OCI-LY1 (cell line): ENCODE data around the gene HBP1.

Experiments
- H2AFZ ChIP-seq: fragments of 200-600 bp; sonication (generic), shearing (Covaris generic); 2 replicates; pipeline ENCODE4 v1.6.0; 2014; ENCODE audit warnings: antibody characterized with exemption, mild to moderate bottlenecking, low read length
- H3F3A ChIP-seq: fragments of 200-600 bp; sonication (generic), shearing (Covaris generic); 2 replicates; pipeline ENCODE4 v1.6.0; 2014; ENCODE audit warnings: mild to moderate bottlenecking, antibody characterized with exemption, low read length, moderate library complexity; ENCODE audit not compliant: insufficient read depth
- H3K27ac ChIP-seq: fragments of 200-600 bp; sonication (generic); 2 replicates; pipeline ENCODE4 v1.5.1; 2014; ENCODE audit warnings: low read length, mixed run types, mild to moderate bottlenecking, low read depth; ENCODE audit not compliant: poor library complexity, severe bottlenecking
- H3K27me3 ChIP-seq: fragments of 200-600 bp; sonication (generic); 2 replicates; pipeline ENCODE4 v1.6.0; 2014; ENCODE audit warnings: antibody characterized with exemption, mild to moderate bottlenecking, low read length, moderate library complexity; ENCODE audit not compliant: insufficient read depth
- H3K36me3 ChIP-seq: fragments of 200-600 bp; sonication (generic); 2 replicates; pipeline ENCODE4 v1.6.1; 2014; ENCODE audit warnings: mild to moderate bottlenecking, antibody characterized with exemption, low read length, moderate library complexity, mixed read lengths; ENCODE audit not compliant: insufficient read depth
- H3K4me1 ChIP-seq: fragments of 200-600 bp; sonication (generic); 2 replicates; pipeline ENCODE4 v1.5.1; 2014; ENCODE audit warnings: mild to moderate bottlenecking, low read length, moderate library complexity; ENCODE audit not compliant: insufficient read depth, severe bottlenecking
- H3K4me2 ChIP-seq: fragments of 200-600 bp; sonication (generic), shearing (Covaris generic); 2 replicates; pipeline ENCODE4 v1.6.1; 2014; ENCODE audit warnings: low read length
- H3K4me3 ChIP-seq: fragments of 200-600 bp; sonication (generic); 2 replicates; pipeline ENCODE4 v1.5.1; 2014; ENCODE audit warnings: low read length, low read depth, mild to moderate bottlenecking, mixed read lengths; ENCODE audit not compliant: poor library complexity, severe bottlenecking
- H3K79me2 ChIP-seq: fragments of 200-600 bp; shearing (Covaris generic); 2 replicates; pipeline ENCODE4 v1.6.1; 2016; ENCODE audit warnings: mixed run types, low read length, mixed read lengths; ENCODE audit not compliant: insufficient read depth
- H3K9ac ChIP-seq: fragments of 200-600 bp; sonication (generic), shearing (Covaris generic); 2 replicates; pipeline ENCODE4 v1.6.1; 2014; ENCODE audit warnings: mild to moderate bottlenecking, low read length, mixed read lengths
- H3K9me2 ChIP-seq: fragments of 200-600 bp; sonication (generic), shearing (Covaris generic); 2 replicates; pipeline ENCODE4 v1.6.1; 2014; ENCODE audit warnings: low read depth, mild to moderate bottlenecking, low read length, mixed read lengths
- H3K9me3 ChIP-seq: fragments of 200-600 bp; shearing (Covaris generic); 2 replicates; pipeline ENCODE4 v1.6.1; 2014; ENCODE audit warnings: low read length, mixed read lengths
- H4K20me1 ChIP-seq: fragments of 200-600 bp; sonication (generic), shearing (Covaris generic); 2 replicates; pipeline ENCODE4 v1.6.0; 2016; ENCODE audit warnings: mild to moderate bottlenecking, low read length; ENCODE audit not compliant: insufficient read depth
- CTCF ChIP-seq: fragments of 200-600 bp; sonication (generic), shearing (Covaris generic); IDR thresholded peaks from 2 replicates; pipeline ENCODE4 v1.5.1; 2017; ENCODE audit warnings: mild to moderate bottlenecking, antibody characterized with exemption, low read length, moderate library complexity, mixed read lengths
- EZH2 ChIP-seq: fragments of 200-600 bp; sonication (generic), shearing (Covaris generic); IDR thresholded peaks from 2 replicates; pipeline ENCODE4 v1.8.0; 2017; ENCODE audit warnings: borderline replicate concordance, mixed run types, mild to moderate bottlenecking, antibody characterized with exemption, low read length, moderate library complexity, mixed read lengths

HBP1 gene

DNA sequence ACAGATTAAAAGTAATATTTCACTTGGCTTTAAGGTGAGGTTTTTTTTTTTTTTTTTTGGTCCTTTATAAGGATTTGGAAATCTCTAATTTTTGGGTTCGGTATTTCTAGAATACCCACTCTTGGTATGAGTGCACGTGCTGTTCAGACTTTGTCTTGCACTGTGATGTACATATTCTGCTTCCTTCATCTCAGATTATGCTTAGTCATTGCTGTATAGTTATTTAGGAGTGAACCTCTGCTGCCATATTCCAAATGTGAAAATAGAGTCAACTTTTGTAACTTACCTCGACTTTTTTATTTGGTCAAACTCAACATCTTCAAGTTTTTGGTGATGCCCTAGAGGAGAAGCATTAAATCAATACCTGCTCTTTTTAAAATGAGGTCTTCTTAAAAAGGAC lies 40.1 kb upstream of the HBP1 start:
- TF ChIP-seq CTCF (no peak), EZH2 (no peak)
- Histone ChIP-seq H3F3A (no peaks in the 10 kb centered on the region), H3K9me2 (no peaks in the 10 kb centered on the region), H3K4me2 (no peak overlapping the region), H3K27me3 (no peaks in the 10 kb centered on the region), H2AFZ (no peak overlapping the region), H3K36me3 (no peaks in the 10 kb centered on the region), H3K9me3 (no peaks in the 10 kb centered on the region), H3K27ac (no peak overlapping the region), H3K79me2 (no peaks in the 10 kb centered on the region), H4K20me1 (no peaks in the 10 kb centered on the region), H3K9ac (no peak overlapping the region), H3K4me1 (no peaks in the 10 kb centered on the region), H3K4me3 (no peak overlapping the region)

DNA sequence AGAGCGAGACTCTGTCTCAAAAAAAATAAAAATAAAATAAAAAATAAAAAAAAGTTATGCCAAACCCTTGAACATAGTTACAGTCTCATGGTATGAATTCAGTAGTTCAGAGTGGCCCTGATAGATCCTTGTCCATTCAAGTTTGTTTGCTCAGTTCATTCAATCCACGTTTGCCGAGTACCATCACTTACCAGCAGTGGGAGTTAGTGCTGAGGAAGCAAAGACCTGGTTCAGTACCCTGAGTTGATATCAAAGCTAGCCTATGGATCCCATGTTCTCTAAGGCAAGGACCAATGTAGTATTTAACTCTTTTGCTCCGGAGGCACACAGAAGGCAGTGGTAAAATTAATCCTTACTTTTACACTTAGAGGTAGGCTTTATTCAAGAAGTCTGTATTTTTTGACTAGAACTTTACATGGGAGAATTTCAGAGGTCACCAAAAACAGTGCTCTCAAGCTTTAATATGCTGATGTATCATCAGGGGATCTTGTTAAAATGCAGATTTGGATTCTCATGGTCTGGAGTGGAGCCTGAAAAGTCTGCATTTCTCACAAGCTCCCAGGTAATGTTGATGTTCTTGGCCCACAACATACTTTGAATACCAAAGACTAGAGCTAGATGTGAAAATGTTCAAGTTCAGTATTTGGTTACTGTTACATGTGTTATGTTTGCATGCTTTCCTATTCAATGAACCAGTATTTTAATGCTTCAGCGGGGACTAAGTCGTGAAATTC lies 38.1 kb upstream of the HBP1 start:
- Histone ChIP-seq H3K27me3 (no peaks in the 10 kb centered on the region), H3F3A (no peaks in the 10 kb centered on the region), H3K4me2 (no peak overlapping the region), H3K4me3 (no peak overlapping the region), H3K9ac (no peak overlapping the region), H2AFZ (no peak overlapping the region), H3K36me3 (no peaks in the 10 kb centered on the region), H3K4me1 (no peaks in the 10 kb centered on the region), H4K20me1 (no peaks in the 10 kb centered on the region), H3K9me3 (no peaks in the 10 kb centered on the region), H3K27ac (no peak overlapping the region), H3K79me2 (no peaks in the 10 kb centered on the region), H3K9me2 (no peaks in the 10 kb centered on the region)
- TF ChIP-seq CTCF (peak; percentile 12; the same call in 1 of the 2 replicates), EZH2 (no peak)

DNA sequence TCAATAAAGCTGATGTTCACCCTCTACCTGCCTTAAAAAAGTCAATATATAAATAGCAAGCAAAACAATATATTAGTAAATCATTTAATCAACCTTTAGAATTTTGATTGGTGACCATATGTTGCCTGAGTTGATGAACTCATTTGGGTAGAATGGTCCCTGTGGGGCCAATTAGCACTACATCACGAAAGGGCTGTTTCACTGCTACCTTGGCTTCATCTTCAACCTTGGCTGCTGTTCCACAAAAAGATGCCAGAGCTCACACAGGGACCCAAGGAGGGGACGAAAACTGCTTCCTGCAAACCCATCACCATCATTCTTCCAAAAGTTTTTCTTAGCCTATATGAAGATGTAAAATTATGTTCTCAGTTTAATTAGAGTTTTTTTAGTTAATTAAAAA lies 35.4 kb upstream of the HBP1 start:
- Histone ChIP-seq H3K4me1 (no peaks in the 10 kb centered on the region), H3K27ac (no peak overlapping the region), H3K4me3 (no peak overlapping the region), H2AFZ (no peak overlapping the region), H3K9me3 (no peaks in the 10 kb centered on the region), H4K20me1 (no peaks in the 10 kb centered on the region), H3K9me2 (no peaks in the 10 kb centered on the region), H3F3A (no peaks in the 10 kb centered on the region), H3K27me3 (no peaks in the 10 kb centered on the region), H3K79me2 (no peaks in the 10 kb centered on the region), H3K9ac (no peak overlapping the region), H3K4me2 (no peak overlapping the region), H3K36me3 (no peaks in the 10 kb centered on the region)
- TF ChIP-seq CTCF (no peak), EZH2 (no peak)
